Measurements from ENCODE around the gene UTS2R.

Gene UTS2R

DNA sequence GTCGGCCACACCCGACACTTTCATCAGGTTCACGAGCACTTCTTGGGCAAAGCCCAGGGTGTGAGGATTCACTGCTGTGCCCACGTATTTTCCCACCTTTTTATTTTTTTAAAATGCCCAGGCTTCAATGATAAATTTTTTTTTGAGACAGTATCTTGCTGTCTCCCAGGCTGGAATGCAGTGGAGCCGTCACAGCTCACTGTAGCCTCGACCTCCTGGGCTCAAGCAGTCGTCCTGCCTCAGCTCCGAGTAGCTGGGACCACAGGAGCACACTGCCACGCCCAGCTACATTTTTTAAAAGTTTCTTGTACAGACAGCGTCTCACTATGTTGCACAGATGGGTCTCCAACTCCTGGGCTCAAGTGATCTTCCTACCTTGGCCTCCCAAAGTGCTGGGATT lies 17.8 kb downstream of the UTS2R start:
- no peak for DNase-seq (ENCODE audit: low read depth in 2 of 2)

DNA sequence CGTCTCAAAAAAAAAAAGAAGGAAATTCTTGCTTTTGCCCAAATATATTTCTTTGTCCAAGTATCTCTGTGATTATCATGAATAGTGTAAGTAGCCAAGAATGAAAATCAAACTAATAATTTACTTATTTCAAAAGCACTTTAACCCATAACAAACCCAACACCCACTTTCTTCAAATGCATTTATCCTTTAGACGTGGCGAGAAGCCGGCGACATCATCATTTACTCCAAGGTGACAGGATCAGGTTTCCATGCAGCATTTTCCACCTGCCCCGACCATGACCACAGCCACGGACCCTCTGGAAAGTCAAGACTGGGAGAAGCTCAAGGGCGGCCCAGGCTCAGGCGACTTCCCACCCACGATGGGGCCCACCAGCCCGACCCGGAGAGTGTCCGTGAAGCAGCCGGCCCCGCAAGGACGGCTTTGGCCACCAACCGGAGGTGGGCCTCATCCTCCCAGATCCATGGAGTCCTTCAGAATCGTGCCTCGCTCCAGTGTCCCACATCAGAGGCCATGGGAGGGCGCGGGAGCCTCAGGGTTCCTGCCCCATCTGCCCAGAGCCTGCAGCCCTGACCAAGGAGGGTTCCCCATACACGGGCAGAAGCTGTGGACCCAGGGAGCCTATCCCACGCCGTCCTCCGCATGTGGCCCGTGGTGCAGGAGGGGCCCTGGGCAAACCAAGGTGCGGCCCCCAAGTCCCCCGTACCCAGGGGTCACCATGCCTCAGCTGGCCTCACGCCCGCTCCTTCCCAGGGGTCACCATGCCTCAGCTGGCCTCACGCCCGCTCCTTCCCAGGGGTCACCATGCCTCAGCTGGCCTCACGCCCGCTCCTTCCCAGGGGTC lies 18.7 kb downstream of the UTS2R start:
- no peak for DNase-seq (ENCODE audit: low read depth in 2 of 2)

DNA sequence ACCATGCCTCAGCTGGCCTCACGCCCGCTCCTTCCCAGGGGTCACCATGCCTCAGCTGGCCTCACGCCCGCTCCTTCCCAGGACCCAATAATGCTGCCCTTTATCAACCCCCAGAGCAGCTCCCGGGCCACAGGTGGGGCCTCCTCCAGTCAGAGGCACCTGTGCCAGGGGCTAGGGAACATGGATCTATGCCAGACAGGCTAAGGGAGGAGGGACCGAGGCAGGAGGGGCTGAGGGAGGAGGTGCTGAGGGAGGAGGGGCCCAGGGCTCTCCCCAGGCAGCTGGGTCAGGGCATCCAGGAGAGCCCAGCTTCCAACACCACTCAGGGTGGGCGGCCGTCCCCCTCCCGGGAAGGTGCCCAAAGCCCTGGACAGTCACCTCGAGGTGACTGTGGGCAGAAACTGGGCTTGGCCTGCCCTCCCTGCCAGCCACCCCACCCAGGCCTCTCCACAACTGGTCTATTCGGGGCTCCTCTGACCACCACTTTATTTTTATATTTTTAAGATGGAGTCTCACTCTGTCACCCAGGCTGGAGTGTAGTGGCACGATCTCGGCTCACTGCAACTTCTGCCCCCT lies 19.4 kb downstream of the UTS2R start:
- no peak for DNase-seq (ENCODE audit: low read depth in 2 of 2)

DNA sequence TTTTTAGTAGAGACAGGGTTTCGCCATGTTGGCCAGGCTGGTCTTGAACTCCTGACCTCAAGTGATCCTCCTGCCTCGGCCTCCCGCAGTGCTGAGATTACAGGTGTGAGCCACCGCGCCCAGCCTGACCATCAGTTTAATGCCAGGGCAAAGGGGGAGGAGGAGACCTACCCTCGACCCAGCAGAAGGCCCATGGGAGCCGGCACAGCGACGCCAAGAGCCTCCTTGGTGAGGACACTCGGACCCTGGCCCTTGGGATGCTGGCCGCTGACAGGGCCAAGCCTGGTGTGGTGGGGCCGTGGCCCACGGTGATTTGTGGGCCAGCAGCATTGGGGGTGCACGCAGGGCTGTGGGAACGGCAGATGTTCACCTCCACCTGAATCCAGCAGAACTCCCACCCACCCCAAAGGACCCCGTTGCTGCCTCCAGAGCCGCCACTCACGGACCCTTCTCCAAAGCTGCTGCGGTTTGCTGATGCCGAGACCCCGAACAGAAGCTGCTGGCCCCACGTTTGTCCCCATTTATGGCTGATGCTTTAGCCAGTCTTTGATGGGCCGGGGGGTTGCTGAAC lies 20.0 kb downstream of the UTS2R start:
- no peak for DNase-seq (ENCODE audit: low read depth in 2 of 2)

DNA sequence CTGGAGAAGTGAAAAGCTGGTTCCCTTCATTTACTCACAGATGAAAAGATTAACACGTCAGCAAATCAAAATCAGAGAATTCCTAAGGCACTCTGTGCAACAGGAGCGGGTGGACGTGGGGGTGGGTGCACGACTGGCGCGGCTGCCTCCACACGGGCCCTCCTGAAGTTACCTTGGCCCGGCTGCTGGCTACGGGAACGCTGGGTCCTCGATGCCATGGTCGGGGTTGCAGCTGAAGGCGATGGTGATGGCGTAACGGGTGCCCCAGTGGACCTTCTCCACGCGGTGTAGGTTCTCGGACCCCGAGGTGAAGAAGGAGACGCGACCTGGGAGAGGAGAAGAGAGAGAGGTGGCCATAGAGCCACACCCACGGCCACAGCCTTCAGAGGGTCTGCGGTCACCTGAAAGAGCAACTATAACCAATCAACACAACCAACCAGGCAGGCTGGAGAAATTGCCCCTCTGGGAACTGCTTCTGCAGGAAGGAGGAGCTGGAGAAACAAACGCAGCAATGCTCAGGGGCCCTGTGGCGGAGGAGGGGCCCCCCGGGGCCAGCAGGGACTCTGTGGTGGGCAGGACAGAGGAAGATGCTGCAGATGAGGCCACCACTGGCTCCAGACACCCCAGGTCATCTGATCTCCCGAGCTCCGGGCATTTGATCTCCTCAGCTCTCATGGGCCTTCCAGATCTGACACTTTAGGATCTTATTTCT lies 20.8 kb downstream of the UTS2R start:
- no peak for DNase-seq (ENCODE audit: low read depth in 2 of 2)

DNA sequence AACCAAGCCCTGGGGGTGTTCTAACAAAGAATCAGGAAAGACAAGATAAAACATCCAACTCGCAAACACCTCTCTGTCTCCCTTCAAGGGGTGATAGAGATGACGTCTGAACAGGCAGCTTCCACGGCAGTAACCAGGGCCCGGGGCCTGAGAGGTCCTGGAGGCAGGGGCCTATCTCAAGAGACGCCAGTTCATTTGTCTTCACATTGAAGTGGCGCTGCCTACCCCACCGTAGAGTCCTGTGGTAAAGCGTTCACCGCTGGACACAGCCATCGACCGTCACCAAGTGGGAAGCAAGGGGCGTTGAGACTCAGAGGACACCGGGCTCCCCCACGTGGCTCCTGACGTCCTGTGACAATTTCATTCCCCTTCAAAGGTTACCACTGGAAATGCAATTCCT lies 21.4 kb downstream of the UTS2R start:
- DNase-seq (ENCODE audit: low read depth in 2 of 2): no peak

DNA sequence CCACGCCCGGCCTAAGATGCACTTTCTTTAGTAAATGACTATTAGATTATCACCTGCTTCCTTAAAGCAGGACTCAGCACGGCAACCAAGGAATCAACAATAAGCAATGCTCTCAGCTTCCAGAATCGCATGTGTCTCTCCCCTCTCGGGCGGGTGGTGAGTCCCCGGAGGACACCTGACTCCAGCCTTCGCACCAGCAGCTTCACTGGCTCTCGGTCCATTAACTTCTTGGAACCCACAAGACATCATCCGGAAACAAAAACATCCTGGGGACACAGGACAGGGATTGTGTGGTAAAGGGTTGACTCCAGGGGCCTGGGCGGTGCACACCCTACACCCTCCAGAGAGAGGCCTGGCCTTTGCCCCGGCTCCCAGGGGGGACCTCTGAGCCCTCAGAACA lies 22.7 kb downstream of the UTS2R start:
- no peak for DNase-seq (ENCODE audit: low read depth in 2 of 2)

DNA sequence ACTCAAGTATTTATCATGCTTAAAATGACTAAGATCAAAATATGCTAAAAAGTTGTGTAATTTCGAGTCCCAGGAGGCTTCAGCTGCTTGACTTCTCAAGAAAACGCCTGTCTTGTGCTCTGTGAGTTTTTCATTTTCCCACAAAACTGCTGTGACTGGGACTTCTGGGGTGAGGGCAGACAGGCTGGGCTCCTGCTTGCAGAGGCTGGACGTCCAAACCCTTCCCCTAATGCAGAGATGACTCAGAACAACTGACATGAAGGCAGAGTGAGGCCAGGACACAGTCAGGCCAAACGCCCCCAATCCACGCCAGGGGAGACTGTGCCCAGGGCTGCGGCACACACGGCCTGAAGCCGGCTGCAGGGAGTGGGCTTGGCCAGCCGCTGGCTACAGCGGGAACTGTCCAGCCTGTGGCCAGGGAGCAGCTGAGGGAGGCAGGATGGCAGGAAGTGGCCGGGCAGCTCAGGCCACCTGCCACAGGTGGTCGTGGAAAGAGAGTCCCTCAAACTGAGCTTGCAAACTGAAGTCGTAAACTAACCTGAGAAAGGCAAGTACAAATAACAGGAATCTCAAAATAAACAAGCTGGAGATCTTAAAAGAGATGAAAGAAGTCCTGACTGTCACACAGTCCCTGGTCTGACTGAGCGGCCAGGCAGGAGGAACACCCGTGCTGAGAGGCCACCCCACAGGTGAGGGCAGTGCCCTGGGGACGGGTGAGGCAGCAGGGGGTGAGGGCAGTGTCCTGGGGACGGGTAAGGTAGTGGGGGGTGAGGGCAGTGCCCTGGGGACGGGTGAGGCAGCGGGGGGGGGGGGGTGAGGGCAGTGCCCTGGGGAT lies 25.3 kb downstream of the UTS2R start:
- no peak for DNase-seq (ENCODE audit: low read depth in 2 of 2)

DNA sequence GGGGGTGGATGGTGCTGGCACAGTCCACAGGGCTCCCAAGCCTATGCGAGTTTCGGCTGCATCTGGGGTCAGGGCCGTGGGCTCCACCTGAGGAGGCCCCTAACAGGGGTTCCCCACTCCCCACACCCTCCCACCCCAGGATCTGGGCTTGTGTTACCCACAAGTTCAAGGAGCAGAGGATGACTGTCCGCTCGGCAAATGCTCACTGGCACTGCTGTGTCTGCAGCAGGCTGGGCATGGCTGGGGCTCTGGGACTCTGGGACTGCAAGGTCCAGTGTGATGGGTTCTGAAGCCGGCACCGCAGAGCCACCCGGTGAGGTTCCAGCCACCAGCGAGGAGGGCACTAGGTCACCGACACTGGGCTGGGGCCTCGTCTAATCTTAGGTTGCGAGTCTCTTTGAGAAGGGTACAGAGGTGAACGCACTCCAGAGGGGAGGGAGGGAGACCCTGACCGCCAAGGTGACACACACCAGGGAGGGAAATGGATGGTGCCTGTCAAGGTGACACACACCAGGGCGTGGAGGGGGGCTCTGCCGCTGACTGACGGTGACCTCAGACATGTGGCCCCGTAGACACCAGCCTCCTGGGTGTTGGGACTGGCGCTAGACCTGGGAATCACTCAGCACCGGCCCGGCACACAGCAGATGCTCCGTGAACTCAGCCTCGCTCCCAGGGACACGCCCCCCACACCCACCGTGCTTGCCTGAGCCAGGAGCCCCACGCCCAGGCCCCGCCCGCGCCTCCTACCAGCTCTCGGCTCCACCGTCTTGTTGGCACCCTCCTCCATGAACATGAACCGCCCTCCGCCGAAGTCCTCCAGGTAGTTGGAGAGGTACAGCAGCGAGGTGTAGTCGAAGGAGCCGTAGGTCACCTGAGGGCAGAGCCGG lies 26.1 kb downstream of the UTS2R start:
- no peak for DNase-seq (ENCODE audit: low read depth in 2 of 2)

DNA sequence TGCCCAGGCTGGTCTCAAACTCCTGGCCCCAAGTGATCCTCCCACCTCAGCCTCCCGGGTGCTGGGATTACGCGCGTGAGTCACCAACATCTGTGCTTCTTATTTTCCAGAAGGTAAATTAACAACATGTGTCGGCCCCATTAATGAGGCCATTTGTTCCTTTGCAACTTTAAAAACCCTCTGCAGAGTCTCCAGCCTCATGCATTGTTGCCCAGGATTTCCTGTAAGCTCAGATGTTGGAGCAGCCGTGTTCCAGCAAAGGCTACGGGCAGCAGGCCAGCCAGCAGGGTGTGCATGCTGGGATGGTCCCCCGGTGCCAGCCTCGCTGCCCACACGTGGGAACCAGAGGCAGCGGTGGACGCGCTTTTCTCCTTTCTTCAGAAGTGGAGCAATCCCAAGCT lies 27.5 kb downstream of the UTS2R start:
- DNase-seq (ENCODE audit: low read depth in 2 of 2): no peak

DNA sequence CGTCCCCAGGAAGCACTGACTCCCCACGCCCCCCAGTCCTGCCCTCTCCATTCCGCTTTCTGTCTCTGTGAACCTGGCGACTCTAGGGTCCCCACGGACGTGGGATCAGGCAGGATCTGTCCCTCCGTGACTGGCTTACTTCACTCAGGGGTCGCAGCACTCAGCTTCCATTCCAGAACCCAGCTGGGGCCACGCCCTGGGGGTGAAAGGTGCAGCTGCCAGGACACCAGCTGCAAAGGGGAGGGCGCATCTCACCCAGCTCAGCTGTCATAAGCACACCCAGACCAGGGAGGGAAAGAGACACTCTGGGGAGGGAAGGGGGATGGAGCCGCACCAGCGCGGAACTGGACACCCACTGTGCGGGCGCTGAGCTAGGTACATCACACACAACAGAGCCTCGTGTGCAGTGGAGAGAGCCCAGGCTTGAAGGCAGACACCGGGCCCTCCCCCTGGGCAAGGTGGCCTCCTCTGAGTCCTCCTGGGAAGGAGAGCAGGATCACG lies 28.1 kb downstream of the UTS2R start:
- no peak for DNase-seq (ENCODE audit: low read depth in 2 of 2)

DNA sequence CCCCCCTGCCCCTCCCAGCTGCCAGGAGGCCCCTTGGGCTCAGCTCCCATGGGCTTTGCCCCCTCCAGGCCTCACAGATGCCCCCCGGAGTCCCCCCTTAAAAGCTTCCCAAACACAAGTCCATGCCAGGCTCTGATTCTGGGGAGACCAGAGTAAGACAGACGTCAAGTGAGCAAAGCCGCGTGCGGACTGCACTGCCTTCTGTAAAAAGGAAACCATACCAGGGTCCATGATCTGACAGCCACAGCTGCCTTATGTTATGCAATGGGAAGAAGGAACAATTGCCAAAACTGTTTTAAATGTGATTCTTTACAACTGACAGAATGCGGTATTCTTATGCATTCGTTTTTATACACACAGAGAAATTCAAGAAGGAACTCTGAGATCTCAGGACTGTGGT lies 28.6 kb downstream of the UTS2R start:
- no peak for DNase-seq (ENCODE audit: low read depth in 2 of 2)

DNA sequence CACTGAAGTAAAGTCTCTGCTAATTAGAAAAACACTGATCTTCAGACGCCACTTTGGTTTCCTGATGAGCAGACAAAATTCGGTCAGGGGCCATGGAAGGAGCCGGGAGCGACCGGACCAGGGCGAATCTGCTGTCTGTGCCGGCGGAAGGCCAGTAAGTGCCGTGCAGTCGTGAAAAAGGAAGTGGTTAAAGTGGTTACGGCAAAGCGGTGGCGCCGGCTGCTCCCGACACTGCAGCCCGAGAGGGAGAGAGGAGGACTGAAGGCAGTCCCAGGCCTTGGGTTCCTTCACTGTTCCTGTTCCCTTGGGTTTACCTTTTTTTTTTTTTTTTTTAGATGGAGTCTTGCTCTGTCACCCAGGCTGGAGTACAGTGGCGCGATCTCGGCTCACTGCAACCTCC lies 29.3 kb downstream of the UTS2R start:
- DNase-seq (ENCODE audit: low read depth in 2 of 2): peak in 1 of 2 donors; percentile 15

DNA sequence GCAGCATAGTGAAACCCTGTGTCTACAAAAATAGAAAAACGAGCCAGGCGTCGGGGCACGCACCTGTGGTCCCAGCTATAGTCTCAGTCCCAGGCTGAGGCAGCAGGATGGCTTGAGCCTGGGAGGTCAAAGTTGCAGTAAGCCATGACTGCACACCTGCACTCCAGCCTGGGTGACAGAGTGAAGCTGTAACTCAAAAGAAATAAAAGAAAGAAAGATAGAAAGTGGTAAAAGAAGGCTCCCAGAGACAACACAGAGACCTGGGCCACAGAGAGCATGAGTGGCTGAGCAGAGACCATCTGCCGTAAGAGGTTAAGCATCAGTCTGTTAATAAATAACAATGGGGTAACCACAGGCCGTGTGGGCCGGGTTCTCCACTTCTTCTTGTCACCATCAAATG lies 31.3 kb downstream of the UTS2R start:
- DNase-seq (ENCODE audit: low read depth in 2 of 2): no peak

DNA sequence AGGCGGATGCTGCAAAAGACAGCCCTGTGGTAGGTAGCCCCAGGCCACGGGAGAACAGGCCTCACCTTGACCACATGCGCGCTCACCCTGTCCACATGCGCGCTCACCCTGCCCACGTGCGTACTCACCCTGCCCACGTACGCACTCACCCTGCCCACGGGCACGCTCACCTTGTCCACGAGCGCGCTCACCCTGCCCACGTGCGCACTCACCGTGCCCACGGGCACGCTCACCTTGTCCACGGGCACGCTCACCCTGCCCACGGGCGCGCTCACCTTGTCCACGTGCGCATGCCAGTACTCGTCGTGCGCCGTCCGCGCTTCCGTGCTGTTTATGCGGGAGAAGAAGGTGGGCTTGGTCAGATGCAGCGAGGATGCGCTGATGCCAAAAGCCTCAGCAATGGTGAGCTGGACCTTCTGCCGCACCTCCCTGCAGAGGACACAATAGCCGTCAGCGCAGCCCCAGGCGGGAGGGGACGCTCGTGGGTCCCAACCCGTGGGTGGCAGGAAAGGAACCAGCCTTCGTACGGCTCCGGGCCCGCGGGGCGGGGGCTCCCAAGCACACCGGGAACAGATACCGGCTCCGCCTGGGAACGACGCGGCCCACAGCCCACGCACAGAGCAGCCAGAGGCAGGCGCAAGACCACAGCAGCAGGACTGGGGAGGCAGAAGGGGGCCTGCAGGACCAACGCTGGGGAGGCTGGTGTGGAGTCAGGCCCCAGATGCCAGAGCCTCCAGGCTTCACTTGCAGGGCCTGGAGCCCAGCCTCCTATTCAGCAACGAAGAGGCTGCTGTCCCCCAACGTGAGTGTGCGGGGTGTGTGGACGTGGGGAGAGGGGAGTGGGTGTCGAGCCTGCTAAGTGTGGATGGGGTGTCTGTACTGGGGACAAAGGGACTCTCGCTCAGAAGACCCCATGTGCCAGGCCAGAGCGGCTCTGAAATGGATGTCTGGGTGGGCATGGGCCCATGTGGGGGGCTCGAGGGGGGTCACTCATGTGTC lies 32.4 kb downstream of the UTS2R start:
- no peak for DNase-seq (ENCODE audit: low read depth in 2 of 2)

DNA sequence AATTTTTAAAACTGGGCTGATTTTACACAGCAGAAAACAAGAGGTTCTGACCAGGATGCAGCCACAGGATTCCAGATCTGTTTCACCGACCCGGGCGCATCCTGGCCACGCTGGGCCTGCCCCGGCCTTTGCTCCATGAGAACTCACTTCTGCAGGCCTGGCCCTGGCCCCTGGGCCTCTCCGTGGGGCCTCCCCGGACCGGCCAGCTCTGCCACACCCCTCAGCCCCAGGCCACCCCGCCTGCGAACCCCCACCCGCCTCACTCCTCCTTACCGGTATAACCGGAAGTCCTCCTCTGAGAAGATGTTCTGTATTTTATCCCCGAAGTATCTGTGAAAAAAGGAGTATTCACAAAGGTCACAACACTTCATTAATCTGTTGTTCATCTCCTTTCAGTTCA lies 33.5 kb downstream of the UTS2R start:
- no peak for DNase-seq (ENCODE audit: low read depth in 2 of 2)

DNA sequence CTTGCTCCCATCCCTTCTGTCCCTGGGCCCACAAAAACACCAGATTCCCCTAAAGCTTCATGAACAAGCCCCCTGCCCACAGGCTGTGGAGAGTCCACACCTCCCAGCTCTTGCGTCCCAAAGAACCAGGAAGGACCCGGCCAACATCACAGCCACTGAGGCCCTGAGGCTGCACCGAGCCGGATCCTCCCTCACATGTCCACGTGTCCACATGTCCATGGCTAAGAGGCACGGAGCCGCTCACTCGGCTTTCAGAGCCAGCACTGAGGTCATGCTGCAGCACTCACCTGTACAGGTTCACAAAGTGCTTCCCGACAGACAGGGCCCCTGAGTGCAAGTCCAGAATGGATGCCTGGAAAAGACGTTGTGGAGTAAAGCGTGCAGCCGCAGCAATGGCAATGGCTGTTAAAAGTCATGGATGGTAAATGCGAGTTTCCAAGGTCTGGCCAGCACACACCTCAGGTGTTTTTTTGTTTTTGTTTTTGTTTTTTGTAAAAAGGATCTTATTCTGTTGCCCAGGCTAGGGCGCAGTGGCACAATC lies 34.6 kb downstream of the UTS2R start:
- no peak for DNase-seq (ENCODE audit: low read depth in 2 of 2)

DNA sequence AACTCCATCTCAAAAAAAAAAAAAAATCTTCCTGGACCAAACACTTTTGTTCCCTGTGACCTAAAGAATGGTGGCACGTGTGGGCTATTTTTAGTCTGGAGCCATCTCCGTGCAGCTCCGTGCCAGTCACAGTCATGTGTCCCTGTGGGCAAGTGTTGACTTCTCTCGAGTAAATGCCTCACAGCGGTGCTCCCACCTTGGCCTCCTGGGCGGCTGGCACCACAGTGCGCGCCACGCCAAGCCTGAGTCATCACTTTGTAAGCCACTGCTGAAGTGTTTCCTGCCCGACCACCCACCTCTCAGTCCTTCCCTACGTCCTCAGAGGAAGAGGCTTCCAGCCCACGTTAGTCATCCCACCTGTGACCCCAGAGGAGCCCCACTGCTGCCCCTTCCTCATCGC lies 35.7 kb downstream of the UTS2R start:
- DNase-seq (ENCODE audit: low read depth in 2 of 2): no peak

All from stimulated activated CD8-positive, alpha-beta memory T cell treated with anti-CD3 and anti-CD28 coated beads, Interleukin-15, amount 100 ng/mL, for 4 hours (primary cell).